COLO668 (cell line): ENCODE measurements around the gene SMC1A.

Source experiments
- DNase-seq: peaks from one replicate; lab custom pipeline; 2025; ENCODE audit not compliant: unreplicated experiment; lab: John Stamatoyannopoulos, UW

The SMC1A gene

GRCh38 chrX:53347948-53348347 lies 74.5 kb downstream of the SMC1A start:
- DNase-seq: no peak

GRCh38 chrX:53340852-53341645 lies 81.4 kb downstream of the SMC1A start:
- DNase-seq: no peak

GRCh38 chrX:53337101-53337500 lies 85.4 kb downstream of the SMC1A start:
- DNase-seq: no peak

- no peak for DNase-seq
These were observed 88.6 kb downstream of the SMC1A start for GRCh38 chrX:53333853-53334252.

- DNase-seq: no peak
These were observed 90.2 kb downstream of the SMC1A start for GRCh38 chrX:53332204-53332603.

- no peak for DNase-seq
These were observed 92.1 kb downstream of the SMC1A start for GRCh38 chrX:53330331-53330730.

GRCh38 chrX:53324803-53325202 lies 97.7 kb downstream of the SMC1A start:
- no peak for DNase-seq
